Body of pancreas (tissue), 4 donors: ENCODE data around the gene CXCL5. TPM values are rescaled to one million over a fixed set of nuclear protein-coding genes. Genes with fewer than 3 reads are reported as not detected.

Experiments used
- ATAC-seq: fragments of 150-250 bp; one replicate; pipeline ENCODE4 v1.9.1; 2016
- DNase-seq, 4 donors: peaks; one replicate each; pipeline ENCODE4 v3.0.0-alpha.2; 2019
- H3K27ac ChIP-seq, 4 donors: fragments of 200-600 bp; sonication (generic); 1 replicate in 3 of 4; 2 replicates in 1 of 4; pipeline versions ENCODE4 v1.5.1 to v1.6.1; 2016 to 2019; ENCODE audit warnings: mild to moderate bottlenecking in 1 of 4, mixed read lengths in 1 of 4, moderate library complexity in 1 of 4
- H3K27me3 ChIP-seq, 2 donors: fragments of 200-600 bp; sonication (generic); one replicate each; pipeline ENCODE4 v1.6.0; 2016; ENCODE audit warnings: mild to moderate bottlenecking in 1 of 2
- H3K36me3 ChIP-seq, 2 donors: fragments of 200-600 bp; sonication (generic); replicated peaks in 1 of 2; 2 replicates each; pipeline ENCODE4 v1.5.1; 2016; ENCODE audit warnings: low read depth in 2 of 2; ENCODE audit not compliant: insufficient read depth in 1 of 2
- H3K4me1 ChIP-seq: fragments of 200-600 bp; sonication (generic); one replicate; pipeline ENCODE4 v1.6.0; 2016
- H3K4me3 ChIP-seq, 2 donors: fragments of 200-600 bp; sonication (generic); 1 replicate in 1 of 2; 2 replicates in 1 of 2; pipeline ENCODE4 v1.5.1; 2016 to 2019
- H3K9me3 ChIP-seq, 3 donors: fragments of 200-600 bp; sonication (generic); 1 replicate in 2 of 3; 2 replicates in 1 of 3; pipeline ENCODE4 v1.5.1; 2016
- CTCF ChIP-seq, 7 experiments: fragments of 450-650 bp in 4 of 7; fragments of 200-600 bp in 3 of 7; sonication (generic) in 3 of 7; IDR thresholded peaks; one replicate each; pipeline ENCODE4 v1.5.1; 2016 to 2019; ENCODE audit warnings: antibody characterized with exemption in 7 of 7
- POLR2A ChIP-seq, 3 donors: fragments of 450-650 bp; IDR thresholded peaks; one replicate each; pipeline ENCODE4 v1.6.1; 2016; ENCODE audit warnings: antibody characterized with exemption in 3 of 3, mild to moderate bottlenecking in 2 of 3
- WGBS, 2 donors: methylation state at CpG; one replicate each; pipeline ENCODE4 v1.1.5; 2017; 5-methylcytosine and 5-hydroxymethylcytosine counted together
- intact Hi-C: fragments of 100-400 bp; cut with DNase I; formaldehyde crosslinking; loops from one replicate; pipeline ENCODE4 v1.15.1; 2023
- total RNA-seq, 2 donors: library from RNA; depleted of rRNA; stranded (reverse); fragments of >200 nt; gene quantifications; one replicate each; pipeline ENCODE4 v1.1.0, GENCODE V29; 2016

The CXCL5 gene
- total RNA-seq, 2 donors from 2014 or later = not detected

- no peaks in the 10 kb centered on the region for H3K27me3 ChIP-seq
- no peaks in the 10 kb centered on the region for H3K36me3 ChIP-seq
- no peaks in the 10 kb centered on the region for H3K9me3 ChIP-seq
- no peak for ATAC-seq
- no peak for DNase-seq
- no peak overlapping the region for H3K27ac ChIP-seq
- intact Hi-C loops = no loop called here
- 82 to 83% methylated on average over 9 of the region's 9 CpGs for whole genome bisulfite sequencing, 2 donors
- no peak overlapping the region for H3K4me3 ChIP-seq
- TF ChIP-seq POLR2A (IDR thresholded peaks at IDR 0.05) (no peak), CTCF (IDR thresholded peaks at IDR 0.05) (no peak)
- no peaks in the 10 kb centered on the region for H3K4me1 ChIP-seq
Measured at GRCh38 chr4:73990988-73991741, 7.3 kb downstream of the CXCL5 start.

GRCh38 chr4:73989928-73990327 is 8.5 kb downstream of the CXCL5 start:
- 45 to 48% methylated on average over 5 of the region's 5 CpGs for WGBS, 2 donors
- intact Hi-C loops = no loop called here
- DNase-seq (no peak), ATAC-seq (no peak)
- no peak for TF ChIP-seq CTCF (IDR thresholded peaks at IDR 0.05)
- no peak for TF ChIP-seq POLR2A (IDR thresholded peaks at IDR 0.05)
- no peak overlapping the region for H3K27ac ChIP-seq
- no peaks in the 10 kb centered on the region for H3K4me1 ChIP-seq
- no peaks in the 10 kb centered on the region for H3K27me3 ChIP-seq
- H3K4me3 ChIP-seq = no peak overlapping the region
- no peaks in the 10 kb centered on the region for H3K36me3 ChIP-seq
- H3K9me3 ChIP-seq = no peaks in the 10 kb centered on the region

GRCh38 chr4:73989031-73989430 is 9.4 kb downstream of the CXCL5 start:
- no peaks in the 10 kb centered on the region for H3K27me3 ChIP-seq
- H3K4me3 ChIP-seq = no peak overlapping the region
- intact Hi-C loops = no loop called here
- no peak for TF ChIP-seq CTCF (IDR thresholded peaks at IDR 0.05)
- no peak for TF ChIP-seq POLR2A (IDR thresholded peaks at IDR 0.05)
- no peaks in the 10 kb centered on the region for H3K36me3 ChIP-seq
- H3K4me1 ChIP-seq = no peaks in the 10 kb centered on the region
- no peak for DNase-seq
- no peaks in the 10 kb centered on the region for H3K9me3 ChIP-seq
- H3K27ac ChIP-seq = no peak overlapping the region
- 58 to 61% methylated on average over 3 of the region's 3 CpGs for WGBS, 2 donors
- no peak for ATAC-seq

- no peak within 1 kb of the TSS for H3K27ac ChIP-seq
- no peaks in the 10 kb centered on the region for H3K27me3 ChIP-seq
- intact Hi-C loops = no loop called here
- H3K36me3 ChIP-seq = no peaks in the 10 kb centered on the region
- H3K4me3 ChIP-seq = no peak within 1 kb of the TSS
- DNase-seq (no peak), ATAC-seq (no peak)
- TF ChIP-seq CTCF (IDR thresholded peaks at IDR 0.05) (no peak), POLR2A (IDR thresholded peaks at IDR 0.05) (no peak)
- H3K4me1 ChIP-seq = no peaks in the 10 kb centered on the region
- H3K9me3 ChIP-seq = no peaks in the 10 kb centered on the region
- 72 to 78% methylated on average over 2 of the region's 2 CpGs for WGBS, 2 donors
Measured at GRCh38 chr4:73988061-73988460, 10.4 kb downstream of the CXCL5 start, which contains the start of gene PPBP. TSS of gene PPBP (minus strand) at chr4:73988190. CDS start at chr4:73988103, 87 bp downstream.

GRCh38 chr4:73985528-73985852 is 13.0 kb downstream of the CXCL5 start:
- peaks cover 5% of the 10 kb centered on the region for H3K4me1 ChIP-seq
- no peaks in the 10 kb centered on the region for H3K36me3 ChIP-seq
- H3K4me3 ChIP-seq = no peak overlapping the region
- no peaks in the 10 kb centered on the region for H3K9me3 ChIP-seq
- ATAC-seq (no peak), DNase-seq (no peak)
- H3K27me3 ChIP-seq = no peaks in the 10 kb centered on the region
- TF ChIP-seq POLR2A (IDR thresholded peaks at IDR 0.05) (no peak), CTCF (IDR thresholded peaks at IDR 0.05) (no peak)
- H3K27ac ChIP-seq = no peak overlapping the region
- 35 to 47% methylated on average over 1 of the region's 1 CpG for WGBS, 2 donors
- intact Hi-C loops = no loop called here
